Measurements from ENCODE around the gene YBEY.

YBEY gene

DNA sequence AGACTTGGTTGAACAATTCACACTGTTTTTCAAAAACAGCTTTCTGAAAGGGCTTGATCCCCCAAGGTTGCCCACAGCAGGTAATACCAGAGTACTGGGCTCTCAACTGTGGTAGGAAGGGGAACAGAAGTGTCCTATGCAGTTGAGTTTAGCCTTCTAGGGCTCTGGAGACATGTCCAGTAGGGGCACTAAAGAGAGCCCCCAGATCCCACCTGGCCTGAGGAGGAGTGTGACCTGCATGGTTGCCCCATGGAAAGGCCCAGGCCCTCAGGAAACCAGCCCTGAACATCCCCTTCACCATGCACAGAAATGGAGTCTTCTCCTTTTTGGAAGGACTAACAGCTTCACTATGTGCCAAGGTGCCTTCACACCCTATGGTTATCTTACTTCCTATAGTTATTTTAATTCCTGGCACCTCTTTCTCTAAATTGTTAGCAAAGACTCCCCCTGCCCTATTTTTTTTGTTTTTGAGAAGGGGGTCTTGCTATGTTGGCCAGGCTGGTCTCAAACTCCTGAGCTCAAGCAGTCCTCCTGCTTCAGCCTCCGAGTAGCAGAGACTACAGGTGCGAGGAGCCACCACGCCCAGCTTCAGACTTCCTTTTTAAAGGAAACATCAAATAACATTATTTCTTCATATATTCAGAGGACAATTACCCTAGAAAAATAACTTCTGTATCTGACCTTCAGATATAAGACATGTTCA is 40.8 kb upstream of the YBEY start:
- H3K9me3 ChIP-seq (ENCODE audit: insufficient read depth, low read length): no peaks in the 10 kb centered on the region
- no peak overlapping the region for H3K4me3 ChIP-seq (ENCODE audit: insufficient read length, low read depth)
- no peak for TF ChIP-seq ZNF274 (IDR thresholded peaks at IDR 0.05; ENCODE audit: low read depth, low read length)
- TF ChIP-seq YY1 (IDR thresholded peaks at IDR 0.05; ENCODE audit: insufficient read depth, insufficient read length): no peak
- TF ChIP-seq SUZ12 (IDR thresholded peaks at IDR 0.05; ENCODE audit: extremely low read depth, insufficient read depth, insufficient read length): no peak
- no peak overlapping the region for H3K9ac ChIP-seq (ENCODE audit: insufficient read length, low read depth)
- H3K27me3 ChIP-seq (ENCODE audit: insufficient read depth, insufficient read length): no peaks in the 10 kb centered on the region
- H3K36me3 ChIP-seq (ENCODE audit: insufficient read depth, insufficient read length, low read length): peaks cover 97% of the 10 kb centered on the region
- DNase-seq (ENCODE audit: low read depth, low spot score): no peak
- H3K4me1 ChIP-seq (ENCODE audit: insufficient read depth, insufficient read length): no peaks in the 10 kb centered on the region

DNA sequence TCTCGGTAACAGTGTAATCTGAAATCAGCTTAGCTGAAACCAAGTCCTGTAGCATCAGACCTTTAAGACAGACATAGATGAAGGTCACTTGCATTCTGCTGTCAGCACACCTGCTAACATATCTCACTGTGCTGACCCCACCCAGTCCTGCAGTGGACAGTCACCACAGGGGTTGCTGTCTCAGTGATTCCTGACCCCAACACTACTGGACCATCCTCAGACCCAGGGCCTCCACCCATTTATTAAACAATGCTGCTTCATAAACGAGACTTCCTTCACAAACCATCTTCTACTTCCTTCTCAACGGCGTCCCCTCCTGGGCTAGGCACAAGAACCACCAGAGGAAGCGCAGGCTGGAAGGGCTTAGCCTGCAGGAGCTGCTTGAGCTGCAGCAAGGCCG is 39.8 kb upstream of the YBEY start:
- Histone ChIP-seq H3K4me3 (ENCODE audit: insufficient read length, low read depth) (no peak overlapping the region), H3K36me3 (ENCODE audit: insufficient read depth, insufficient read length, low read length) (peaks cover 97% of the 10 kb centered on the region), H3K27me3 (ENCODE audit: insufficient read depth, insufficient read length) (no peaks in the 10 kb centered on the region), H3K4me1 (ENCODE audit: insufficient read depth, insufficient read length) (no peaks in the 10 kb centered on the region), H3K9me3 (ENCODE audit: insufficient read depth, low read length) (no peaks in the 10 kb centered on the region), H3K9ac (ENCODE audit: insufficient read length, low read depth) (no peak overlapping the region)
- no peak for DNase-seq (ENCODE audit: low read depth, low spot score)
- TF ChIP-seq YY1 (IDR thresholded peaks at IDR 0.05; ENCODE audit: insufficient read depth, insufficient read length) (no peak), ZNF274 (IDR thresholded peaks at IDR 0.05; ENCODE audit: low read depth, low read length) (no peak)

DNA sequence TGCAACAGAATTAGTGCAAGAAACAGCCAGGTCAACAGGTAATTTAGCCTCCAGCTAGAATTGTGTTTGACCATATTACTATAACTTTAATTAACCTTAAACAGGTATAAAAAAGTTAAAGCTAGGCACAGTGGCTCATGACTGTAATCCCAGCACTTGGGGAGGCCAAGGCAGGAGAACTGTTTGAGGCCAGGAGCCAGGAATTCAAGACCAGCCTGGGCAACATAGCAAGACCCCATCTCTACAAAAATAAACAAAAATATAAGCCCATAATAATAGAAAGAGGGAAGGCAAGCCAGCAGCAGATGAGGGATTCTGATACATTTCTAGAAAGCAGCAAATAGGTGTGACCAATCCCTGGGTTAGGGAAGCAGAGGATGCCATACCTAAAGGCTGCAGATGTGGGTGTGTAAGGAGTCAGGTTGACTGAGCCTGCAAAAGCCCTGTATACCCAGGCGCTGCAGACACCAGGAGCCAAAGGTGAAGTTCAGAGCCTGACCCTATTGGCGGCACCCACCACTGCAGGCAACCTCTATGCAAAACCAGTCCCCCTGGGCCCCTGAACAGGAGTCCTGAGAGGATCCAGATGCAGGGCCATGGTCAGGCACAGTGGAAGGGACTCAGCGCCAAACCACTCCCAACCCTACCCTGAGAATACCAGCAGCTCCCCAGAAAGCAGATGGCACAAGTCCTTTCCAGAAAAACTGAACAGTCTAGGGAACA is 38.3 kb upstream of the YBEY start:
- no peak for DNase-seq (ENCODE audit: low read depth, low spot score)
- H3K36me3 ChIP-seq (ENCODE audit: insufficient read depth, insufficient read length, low read length): peaks cover 97% of the 10 kb centered on the region
- H3K9me3 ChIP-seq (ENCODE audit: insufficient read depth, low read length): no peaks in the 10 kb centered on the region
- no peak overlapping the region for H3K9ac ChIP-seq (ENCODE audit: insufficient read length, low read depth)
- H3K4me3 ChIP-seq (ENCODE audit: insufficient read length, low read depth): no peak overlapping the region
- H3K4me1 ChIP-seq (ENCODE audit: insufficient read depth, insufficient read length): no peaks in the 10 kb centered on the region
- H3K27me3 ChIP-seq (ENCODE audit: insufficient read depth, insufficient read length): no peaks in the 10 kb centered on the region
- no peak for TF ChIP-seq SUZ12 (IDR thresholded peaks at IDR 0.05; ENCODE audit: extremely low read depth, insufficient read depth, insufficient read length)
- no peak for TF ChIP-seq ZNF274 (IDR thresholded peaks at IDR 0.05; ENCODE audit: low read depth, low read length)
- TF ChIP-seq YY1 (IDR thresholded peaks at IDR 0.05; ENCODE audit: insufficient read depth, insufficient read length): no peak

DNA sequence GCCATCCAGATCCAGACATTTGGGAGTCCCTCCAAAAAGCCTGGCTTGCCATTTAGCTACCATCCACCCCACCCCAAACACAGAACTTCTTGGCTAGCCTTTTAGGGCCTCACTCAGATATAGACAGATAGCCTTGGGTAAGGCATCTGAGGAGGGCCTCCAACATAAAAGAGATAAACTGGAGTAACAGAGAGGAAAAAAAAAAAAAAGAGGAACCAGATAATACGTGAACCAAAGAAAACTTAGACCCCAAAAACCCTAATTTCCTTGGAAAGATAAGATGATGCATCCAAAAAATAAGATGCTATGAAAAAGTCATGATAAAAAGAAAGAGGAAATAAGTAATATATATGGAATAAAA is 37.7 kb upstream of the YBEY start:
- no peaks in the 10 kb centered on the region for H3K27me3 ChIP-seq (ENCODE audit: insufficient read depth, insufficient read length)
- H3K36me3 ChIP-seq (ENCODE audit: insufficient read depth, insufficient read length, low read length): peaks cover 97% of the 10 kb centered on the region
- TF ChIP-seq YY1 (IDR thresholded peaks at IDR 0.05; ENCODE audit: insufficient read depth, insufficient read length) (no peak), SUZ12 (IDR thresholded peaks at IDR 0.05; ENCODE audit: extremely low read depth, insufficient read depth, insufficient read length) (no peak), ZNF274 (IDR thresholded peaks at IDR 0.05; ENCODE audit: low read depth, low read length) (no peak)
- no peak overlapping the region for H3K9ac ChIP-seq (ENCODE audit: insufficient read length, low read depth)
- H3K4me3 ChIP-seq (ENCODE audit: insufficient read length, low read depth): no peak overlapping the region
- H3K9me3 ChIP-seq (ENCODE audit: insufficient read depth, low read length): no peaks in the 10 kb centered on the region
- no peak for DNase-seq (ENCODE audit: low read depth, low spot score)
- no peaks in the 10 kb centered on the region for H3K4me1 ChIP-seq (ENCODE audit: insufficient read depth, insufficient read length)

DNA sequence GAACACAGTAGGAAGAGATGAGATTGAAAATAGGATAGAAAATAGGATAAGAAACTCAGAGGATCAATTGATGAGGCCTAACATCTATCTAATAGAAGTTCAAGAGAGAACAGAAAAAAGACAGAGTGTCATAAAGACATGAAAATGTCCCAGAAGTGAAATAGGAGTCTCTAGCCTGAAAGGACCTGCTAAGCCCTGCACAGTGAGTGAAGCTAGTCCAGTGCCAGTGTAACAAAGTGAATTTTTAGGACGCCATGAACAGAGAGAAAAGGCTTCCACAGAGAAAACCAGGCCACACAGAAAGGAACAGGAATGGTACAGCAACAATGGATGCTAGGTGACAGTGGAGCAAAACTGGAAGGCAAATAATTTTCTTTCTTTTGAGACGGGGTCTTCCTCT is 37.3 kb upstream of the YBEY start:
- TF ChIP-seq YY1 (IDR thresholded peaks at IDR 0.05; ENCODE audit: insufficient read depth, insufficient read length) (no peak), ZNF274 (IDR thresholded peaks at IDR 0.05; ENCODE audit: low read depth, low read length) (no peak), SUZ12 (IDR thresholded peaks at IDR 0.05; ENCODE audit: extremely low read depth, insufficient read depth, insufficient read length) (no peak)
- Histone ChIP-seq H3K4me1 (ENCODE audit: insufficient read depth, insufficient read length) (no peaks in the 10 kb centered on the region), H3K4me3 (ENCODE audit: insufficient read length, low read depth) (no peak overlapping the region), H3K9ac (ENCODE audit: insufficient read length, low read depth) (no peak overlapping the region), H3K36me3 (ENCODE audit: insufficient read depth, insufficient read length, low read length) (peaks cover 97% of the 10 kb centered on the region), H3K27me3 (ENCODE audit: insufficient read depth, insufficient read length) (no peaks in the 10 kb centered on the region), H3K9me3 (ENCODE audit: insufficient read depth, low read length) (no peaks in the 10 kb centered on the region)
- DNase-seq (ENCODE audit: low read depth, low spot score): no peak

DNA sequence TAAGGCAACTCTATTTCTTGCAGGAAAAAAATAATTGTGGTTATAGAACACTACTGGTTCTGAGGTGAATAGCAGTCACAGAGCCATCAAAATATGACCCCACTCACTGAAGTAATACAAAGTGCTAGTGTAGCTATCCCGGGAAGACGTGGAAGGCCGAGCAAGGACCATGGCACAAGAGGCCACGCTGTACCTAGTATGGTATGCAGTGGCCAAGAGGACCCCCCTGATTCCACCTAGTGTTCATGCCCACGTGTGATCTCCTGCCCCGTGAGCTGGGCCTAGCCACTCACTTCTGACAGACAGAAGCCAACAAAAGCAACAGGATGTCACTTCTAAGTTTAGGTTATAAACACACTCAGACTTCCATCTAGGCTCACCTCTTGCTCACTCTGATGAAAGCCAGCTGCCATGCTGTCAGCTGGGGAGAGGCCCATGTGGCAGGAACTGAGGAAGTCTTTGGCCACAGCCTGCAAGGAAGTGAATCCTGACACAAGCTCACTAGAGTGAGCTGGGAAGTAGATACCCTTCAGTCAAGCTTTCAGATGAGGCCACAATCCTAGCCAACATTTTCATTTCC is 35.9 kb upstream of the YBEY start:
- Histone ChIP-seq H3K36me3 (ENCODE audit: insufficient read depth, insufficient read length, low read length) (peaks cover 97% of the 10 kb centered on the region), H3K9me3 (ENCODE audit: insufficient read depth, low read length) (no peaks in the 10 kb centered on the region), H3K9ac (ENCODE audit: insufficient read length, low read depth) (no peak overlapping the region), H3K4me3 (ENCODE audit: insufficient read length, low read depth) (no peak overlapping the region), H3K4me1 (ENCODE audit: insufficient read depth, insufficient read length) (no peaks in the 10 kb centered on the region), H3K27me3 (ENCODE audit: insufficient read depth, insufficient read length) (no peaks in the 10 kb centered on the region)
- TF ChIP-seq YY1 (IDR thresholded peaks at IDR 0.05; ENCODE audit: insufficient read depth, insufficient read length) (no peak), SUZ12 (IDR thresholded peaks at IDR 0.05; ENCODE audit: extremely low read depth, insufficient read depth, insufficient read length) (no peak), ZNF274 (IDR thresholded peaks at IDR 0.05; ENCODE audit: low read depth, low read length) (no peak)
- no peak for DNase-seq (ENCODE audit: low read depth, low spot score)

DNA sequence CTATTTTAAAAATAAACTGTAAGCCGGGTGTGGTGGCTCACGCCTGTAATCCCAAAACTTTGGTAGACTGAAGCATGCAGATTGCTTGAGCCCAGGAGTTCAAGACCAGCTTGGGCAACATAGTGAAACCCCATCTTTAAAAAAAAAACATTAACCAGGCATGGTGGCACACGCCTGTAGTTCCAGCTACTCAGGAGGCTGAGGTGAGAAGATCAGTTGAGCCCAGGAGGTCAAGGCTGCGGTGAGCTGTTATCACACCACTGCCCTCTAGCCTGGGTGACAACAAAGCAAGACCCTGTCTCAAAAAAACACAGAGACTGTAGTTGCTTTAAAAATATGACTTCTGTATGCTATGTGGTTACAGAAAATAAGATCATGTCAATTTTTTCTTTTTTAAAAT is 33.3 kb upstream of the YBEY start:
- DNase-seq (ENCODE audit: low read depth, low spot score): no peak
- Histone ChIP-seq H3K27me3 (ENCODE audit: insufficient read depth, insufficient read length) (no peaks in the 10 kb centered on the region), H3K4me3 (ENCODE audit: insufficient read length, low read depth) (no peak overlapping the region), H3K9me3 (ENCODE audit: insufficient read depth, low read length) (no peaks in the 10 kb centered on the region), H3K36me3 (ENCODE audit: insufficient read depth, insufficient read length, low read length) (peaks cover 97% of the 10 kb centered on the region), H3K9ac (ENCODE audit: insufficient read length, low read depth) (no peak overlapping the region), H3K4me1 (ENCODE audit: insufficient read depth, insufficient read length) (no peaks in the 10 kb centered on the region)
- TF ChIP-seq ZNF274 (IDR thresholded peaks at IDR 0.05; ENCODE audit: low read depth, low read length): no peak
- no peak for TF ChIP-seq SUZ12 (IDR thresholded peaks at IDR 0.05; ENCODE audit: extremely low read depth, insufficient read depth, insufficient read length)
- no peak for TF ChIP-seq YY1 (IDR thresholded peaks at IDR 0.05; ENCODE audit: insufficient read depth, insufficient read length)

All from NT2/D1 (cell line).